GM21526 (cell line): ENCODE data around the gene SCNN1B.
"Not testable (repeated sequence)": the region's sequence is repeated elsewhere in the genome, so short reads cannot be mapped to it uniquely, and the experiment has no call there.

Experiments
- ATAC-seq: cut with Tn5 transposase; IDR thresholded peaks from one replicate; pipeline ENCODE4 v1.9.1; 2021; ENCODE audit warnings: moderate library complexity; ENCODE audit not compliant: unreplicated experiment, low FRiP score

The SCNN1B gene

GRCh38 chr16:23348579-23349469, 46.7 kb downstream of the SCNN1B start:
- ATAC-seq, result no peak

DNA sequence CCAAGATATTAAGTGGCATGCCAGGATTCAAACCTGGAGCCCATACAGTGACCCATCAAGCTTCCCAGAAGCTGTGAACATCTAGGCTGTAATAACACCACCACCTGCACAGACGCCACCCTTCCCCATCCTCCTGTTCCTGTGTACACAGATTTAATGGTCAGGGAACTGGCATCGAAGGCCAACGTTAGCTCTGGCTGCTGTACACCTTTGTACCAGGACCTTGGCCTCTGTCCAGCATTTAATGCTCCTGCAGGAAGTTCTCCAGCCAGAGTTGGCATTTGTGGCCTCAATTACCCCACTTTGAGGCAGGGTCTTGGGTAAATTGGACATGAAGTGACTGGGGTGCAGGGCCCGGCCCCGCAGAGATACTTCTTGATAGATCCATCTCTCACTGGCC, 49.3 kb downstream of the SCNN1B start:
- no peak for ATAC-seq

DNA sequence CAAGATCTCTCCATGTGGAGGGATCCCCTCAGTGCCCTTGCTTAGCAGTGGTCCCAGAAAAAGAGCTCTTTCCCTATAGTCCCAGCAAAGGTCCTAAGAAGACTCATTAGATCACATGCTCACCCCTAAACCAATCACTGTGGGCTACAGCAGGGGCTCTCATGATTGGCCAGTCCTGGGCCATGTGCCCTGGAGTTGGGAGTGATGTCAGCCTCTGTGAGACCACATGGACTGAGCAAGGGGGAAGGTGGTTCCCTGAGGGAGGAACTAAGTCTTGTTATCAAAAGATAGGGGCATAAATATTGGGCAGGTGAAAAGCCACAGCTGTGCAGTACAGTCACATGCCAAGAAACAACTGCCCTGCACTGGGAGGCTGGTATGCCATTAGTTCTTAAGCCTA, 51.3 kb downstream of the SCNN1B start:
- ATAC-seq, result no peak

DNA sequence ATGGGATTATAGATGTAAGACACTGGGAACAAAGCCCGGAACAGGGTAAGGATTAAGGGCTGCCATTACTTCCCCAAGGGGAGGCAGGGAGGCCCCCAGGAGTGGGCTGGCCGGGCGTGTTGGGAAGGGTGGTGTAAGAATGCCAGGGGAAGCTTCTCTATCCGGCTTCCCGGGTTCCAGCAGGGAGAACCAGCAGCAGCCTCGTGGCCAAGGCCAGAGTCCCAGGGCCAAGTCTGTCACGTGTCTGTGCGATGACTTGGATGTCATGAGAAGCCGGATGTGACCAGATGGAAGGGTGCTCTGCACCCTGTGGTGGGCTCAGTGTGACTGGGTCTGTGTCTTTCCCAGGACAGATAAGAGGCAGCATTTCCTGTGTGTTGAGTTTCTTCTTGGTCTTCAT, 52.1 kb downstream of the SCNN1B start:
- ATAC-seq, result no peak

DNA sequence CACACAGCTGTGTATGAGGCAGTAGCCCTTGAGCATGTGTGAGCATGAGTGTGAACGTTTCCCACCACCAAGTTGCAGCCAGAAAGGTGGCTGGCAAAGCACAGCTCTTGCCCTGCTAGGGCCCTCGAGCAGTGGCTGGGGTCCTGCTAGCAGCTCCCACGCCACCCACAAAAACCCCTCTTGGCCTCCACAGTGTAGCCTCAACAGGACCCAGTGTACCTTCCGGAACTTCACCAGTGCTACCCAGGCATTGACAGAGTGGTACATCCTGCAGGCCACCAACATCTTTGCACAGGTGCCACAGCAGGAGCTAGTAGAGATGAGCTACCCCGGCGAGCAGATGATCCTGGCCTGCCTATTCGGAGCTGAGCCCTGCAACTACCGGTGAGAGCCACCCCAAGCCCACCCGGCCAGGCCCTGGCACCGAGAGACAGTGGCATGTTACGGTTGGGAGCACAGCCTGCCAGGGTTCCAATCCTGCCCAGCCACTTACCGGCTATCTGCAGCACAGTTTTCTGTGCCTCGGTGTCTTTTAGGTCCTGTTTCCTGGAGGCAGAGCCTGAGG, 53.1 kb downstream of the SCNN1B start:
- ATAC-seq, result no peak

GRCh38 chr16:23356941-23357340, 54.8 kb downstream of the SCNN1B start:
- ATAC-seq, result no peak

GRCh38 chr16:23357761-23358290, 55.7 kb downstream of the SCNN1B start:
- no peak for ATAC-seq

GRCh38 chr16:23359092-23359760, 57.1 kb downstream of the SCNN1B start:
- no peak for ATAC-seq

- ATAC-seq, result no peak
Observed at GRCh38 chr16:23362460-23363317, 60.6 kb downstream of the SCNN1B start.

GRCh38 chr16:23365602-23366240, 63.6 kb downstream of the SCNN1B start:
- ATAC-seq, result no peak

DNA sequence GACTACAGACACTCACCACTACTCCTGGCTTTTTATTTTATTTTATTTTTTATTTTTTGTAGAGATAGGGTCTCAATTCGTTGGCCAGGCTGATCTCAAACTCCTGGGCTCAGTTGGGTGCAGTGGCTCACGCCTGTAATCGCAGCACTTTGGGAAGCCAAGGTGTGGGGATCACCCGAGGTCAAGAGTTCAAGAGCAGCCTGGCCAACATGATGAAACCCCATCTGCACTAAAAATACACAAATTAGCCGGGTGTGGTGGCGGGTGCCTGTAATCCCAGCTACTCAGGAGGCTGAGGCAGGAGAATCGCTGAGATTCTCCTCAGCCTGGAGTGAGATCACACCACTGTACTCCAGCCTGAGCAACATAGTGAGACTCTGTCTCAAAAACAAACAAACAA, 64.2 kb downstream of the SCNN1B start:
- ATAC-seq, result not testable (repeated sequence)

GRCh38 chr16:23367564-23367963, 65.5 kb downstream of the SCNN1B start:
- no peak for ATAC-seq

DNA sequence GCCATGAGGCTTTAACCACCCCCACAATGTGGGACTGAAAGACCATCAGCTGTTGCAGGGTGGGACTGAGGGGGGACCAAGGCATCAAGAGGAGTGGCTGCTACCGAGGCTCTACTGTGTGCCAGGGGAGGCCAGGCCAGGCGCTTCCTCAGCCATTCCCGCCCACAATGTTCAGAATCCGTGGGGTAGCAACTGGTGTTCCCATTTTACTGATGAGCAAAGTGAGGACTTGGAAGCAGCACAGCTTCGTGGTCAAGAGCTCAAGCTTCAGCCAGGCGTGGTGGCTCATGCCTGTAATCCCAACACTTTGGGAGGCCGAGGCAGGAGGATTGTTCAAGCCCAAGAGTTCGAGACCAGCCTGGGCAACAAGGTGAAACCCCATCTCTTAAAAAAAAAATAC, 65.9 kb downstream of the SCNN1B start:
- ATAC-seq, result no peak

GRCh38 chr16:23368469-23368868, 66.4 kb downstream of the SCNN1B start:
- ATAC-seq, result no peak

- no peak for ATAC-seq
Observed at GRCh38 chr16:23369416-23369815, 67.3 kb downstream of the SCNN1B start.

DNA sequence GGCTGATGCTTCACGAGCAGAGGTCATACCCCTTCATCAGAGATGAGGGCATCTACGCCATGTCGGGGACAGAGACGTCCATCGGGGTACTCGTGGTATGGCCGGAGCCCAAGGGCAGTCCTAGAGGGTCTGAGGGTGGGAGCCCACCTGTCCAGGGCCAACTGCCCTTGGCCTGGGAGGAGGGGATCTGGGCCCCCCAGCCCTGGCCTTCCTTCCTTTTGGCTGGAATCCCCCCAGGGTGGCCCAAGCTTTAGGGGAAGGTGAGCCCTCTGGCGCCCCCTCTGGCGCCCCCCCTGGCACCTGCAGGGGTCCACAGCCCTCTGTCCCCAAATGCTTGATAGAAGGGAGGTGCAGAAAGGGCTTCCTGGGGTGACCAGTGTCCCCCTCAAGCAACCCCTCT, 69.3 kb downstream of the SCNN1B start:
- no peak for ATAC-seq

GRCh38 chr16:23373436-23374219, 71.5 kb downstream of the SCNN1B start:
- ATAC-seq, result no peak

DNA sequence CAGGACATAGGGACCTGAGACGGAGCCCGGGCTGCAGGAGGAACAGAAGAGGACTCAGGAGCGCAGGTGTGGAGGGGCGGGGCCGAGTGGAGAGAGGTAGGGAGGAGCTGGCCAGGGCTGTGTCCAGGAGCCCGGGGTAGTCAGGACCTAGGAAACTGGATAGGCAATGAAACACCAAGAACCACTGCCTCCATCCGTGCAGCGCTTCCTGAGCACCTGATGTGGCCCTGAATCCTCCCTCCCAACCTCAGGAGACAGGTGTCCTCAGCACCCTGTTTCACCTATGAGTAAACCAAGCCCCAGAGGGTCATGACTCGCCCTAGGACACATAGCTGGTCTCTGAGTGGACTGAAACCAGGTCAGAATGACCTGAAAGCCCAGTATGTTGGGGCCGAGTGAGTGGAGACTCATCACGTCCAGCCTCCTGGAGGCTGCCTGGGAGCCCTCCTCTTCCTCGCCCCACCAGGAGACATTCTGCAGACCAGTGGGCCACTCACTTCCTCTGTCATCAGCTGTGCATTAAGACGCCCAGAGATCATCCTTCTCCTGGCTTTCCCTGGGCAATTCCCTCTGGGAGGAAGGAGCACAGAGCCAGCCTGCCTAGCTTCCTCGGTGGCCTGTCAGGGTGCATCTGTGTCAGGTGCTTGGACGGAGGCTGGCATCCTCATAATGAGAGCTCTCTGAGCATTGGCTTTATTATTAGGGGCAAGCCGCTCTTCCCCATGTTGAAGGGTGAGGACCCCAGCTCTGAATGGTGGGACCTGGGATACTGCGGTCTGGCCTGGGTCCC, 72.8 kb downstream of the SCNN1B start:
- ATAC-seq, result no peak
